A549 (cell line): ENCODE results near the gene NRXN2.

Experiments
- CBX8 ChIP-seq: fragments of 200-600 bp; sonication (generic); IDR thresholded peaks from 2 replicates; pipeline ENCODE4 v1.6.1; 2016
- CTCF ChIP-seq: fragments of >200 bp; sonication (Bioruptor Twin); formaldehyde crosslinking; IDR thresholded peaks from 3 replicates; pipeline ENCODE4 v1.5.1; 2016
- EP300 ChIP-seq, 2 experiments: fragments of >200 bp; sonication (Bioruptor Twin); formaldehyde crosslinking; IDR thresholded peaks; 2 replicates in 1 of 2; 3 replicates in 1 of 2; pipeline ENCODE4 v1.6.1; 2016 to 2017
- HDAC2 ChIP-seq: fragments of 200-600 bp; sonication (generic); IDR thresholded peaks from 2 replicates; pipeline ENCODE4 v1.6.1; 2016
- KDM1A ChIP-seq: fragments of 200-600 bp; sonication (generic); IDR thresholded peaks from 2 replicates; pipeline ENCODE4 v1.6.1; 2016; ENCODE audit warnings: low read depth, mild to moderate bottlenecking
- PBX3 ChIP-seq: IDR thresholded peaks from 2 replicates; pipeline ENCODE4 v1.6.1; 2012
- POLR2A ChIP-seq: IDR thresholded peaks from 2 replicates; pipeline ENCODE4 v1.6.1; 2012; ENCODE audit warnings: mild to moderate bottlenecking, low read length
- RAD21 ChIP-seq, 2 experiments: fragments of >200 bp in 1 of 2; sonication (Bioruptor Twin) in 1 of 2; formaldehyde crosslinking in 1 of 2; IDR thresholded peaks in 1 of 2; conservative IDR thresholded peaks in 1 of 2; 2 replicates in 1 of 2; 3 replicates in 1 of 2; pipeline ENCODE4 v1.6.1; 2012 to 2018; ENCODE audit warnings: inconsistent platforms in 1 of 2
- SMC3 ChIP-seq: fragments of >200 bp; sonication (Bioruptor Twin); formaldehyde crosslinking; IDR thresholded peaks from 3 replicates; pipeline ENCODE4 v1.6.1; 2018; ENCODE audit warnings: inconsistent platforms
- SREBF2 ChIP-seq: fragments of 450-650 bp; IDR thresholded peaks from 2 replicates; pipeline ENCODE4 v1.6.1; 2014; ENCODE audit warnings: mild to moderate bottlenecking, moderate library complexity
- TF ChIP-seq, protein P1 (sequence below): IDR thresholded peaks from 2 replicates; pipeline ENCODE4 v1.6.1; 2012

- TF ChIP-seq CTCF (no peak), PBX3 (no peak), SMC3 (no peak), CBX8 (no peak), KDM1A (no peak), POLR2A (no peak), EP300 (IDR thresholded peaks at IDR 0.05) (no peak), SREBF2 (no peak), HDAC2 (no peak), RAD21 (conservative IDR thresholded peaks at IDR 0.05 in 1 of 2, IDR thresholded peaks at IDR 0.05 in 1 of 2) (no peak)
- TF ChIP-seq, protein P1, sequence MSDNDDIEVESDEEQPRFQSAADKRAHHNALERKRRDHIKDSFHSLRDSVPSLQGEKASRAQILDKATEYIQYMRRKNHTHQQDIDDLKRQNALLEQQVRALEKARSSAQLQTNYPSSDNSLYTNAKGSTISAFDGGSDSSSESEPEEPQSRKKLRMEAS = no peak
These were observed 93.0 kb downstream of the NRXN2 start for GRCh38 chr11:64629796-64630562.
